Measurements from ENCODE around the gene DLD. TPM values are rescaled to one million over a fixed set of nuclear protein-coding genes. Genes with fewer than 3 reads are reported as not detected.

Gene DLD
- total and polyA plus RNA-seq, 2 of the 8 experiments (the other 6 are each of a cell fraction or from before 2014, with no cell fraction given), result 63.7 to 88.5 TPM

- no peak overlapping the region for H3K18ac ChIP-seq (ENCODE audit: extremely low read depth, low read length)
- CTCF ChIA-PET (ENCODE audit: partially characterized antibody), result interaction anchor here (1.5 kb wide), 1 partner anchor 8 kb away, joined by 3 read pairs; the partner anchor contains the start of gene DLD
- no peak overlapping the region for H2BK120ac ChIP-seq (replicated peaks; ENCODE audit: low read depth, low read length)
- no peak for FAIRE-seq
- no peaks in the 10 kb centered on the region for H4K20me1 ChIP-seq (replicated peaks in 1 of 2; ENCODE audit: control insufficient read depth in 1 of 2, insufficient read depth in 2 of 2, low read length in 2 of 2)
- H4K8ac ChIP-seq (ENCODE audit: extremely low read depth, insufficient read depth, low read length), result no peak overlapping the region
- H3K9me3 ChIP-seq (ENCODE audit: insufficient read depth in 2 of 2, low read depth in 1 of 2, low read length in 1 of 2), result peaks cover 0 to 2% of the 10 kb centered on the region in 2 experiments; a peak in 1 of 4 replicates
- no peak overlapping the region for H2AK5ac ChIP-seq (ENCODE audit: low read depth, low read length)
- POLR2A ChIA-PET (ENCODE audit: partially characterized antibody), result no interaction called here
- no peak overlapping the region for H3K14ac ChIP-seq (ENCODE audit: insufficient read length)
- H2BK5ac ChIP-seq (ENCODE audit: low read depth, low read length), result no peak overlapping the region
- no peak for TF ChIP-seq CHD1 (IDR thresholded peaks at IDR 0.05; ENCODE audit: low read depth, low read length)
- TF ChIP-seq HDAC6 (IDR thresholded peaks at IDR 0.05; ENCODE audit: low read depth, low read length), result no peak
- H3K4ac ChIP-seq (replicated peaks; ENCODE audit: insufficient read length, low read depth, low read length), result no peak overlapping the region
- H2AFZ ChIP-seq (ENCODE audit: low read length), result no peak overlapping the region
- no peaks in the 10 kb centered on the region for H3K27me3 ChIP-seq (replicated peaks in 1 of 4; ENCODE audit: control insufficient read depth in 3 of 4, extremely low read depth in 1 of 4, insufficient read depth in 3 of 4, low read length in 3 of 4)
- no peak overlapping the region for H3K27ac ChIP-seq (ENCODE audit: low read depth, low read length)
- no peaks in the 10 kb centered on the region for H3K79me2 ChIP-seq (ENCODE audit: control insufficient read depth in 1 of 2, insufficient read depth in 2 of 2, low read length in 2 of 2)
- H2BK15ac ChIP-seq (ENCODE audit: low read length), result no peak overlapping the region
- H3K79me1 ChIP-seq (ENCODE audit: low read depth, low read length), result no peaks in the 10 kb centered on the region
- no peaks in the 10 kb centered on the region for H3K36me3 ChIP-seq (ENCODE audit: control insufficient read depth in 2 of 4, insufficient read depth in 4 of 4, low read length in 3 of 4)
- H3K23me2 ChIP-seq (ENCODE audit: low read depth, low read length), result no peaks in the 10 kb centered on the region
- no peak overlapping the region for H2BK12ac ChIP-seq (ENCODE audit: low read depth, low read length)
- no peak overlapping the region for H3K9ac ChIP-seq (replicated peaks in 1 of 4; ENCODE audit: extremely low read depth in 1 of 4, low read depth in 3 of 4, low read length in 3 of 4)
- H3K56ac ChIP-seq (replicated peaks; ENCODE audit: insufficient read length, low read depth, low read length), result no peak overlapping the region
- H2BK20ac ChIP-seq (ENCODE audit: low read length), result no peak overlapping the region
- no peak for DNase-seq (ENCODE audit: low read depth in 1 of 2, low spot score in 2 of 2)
- no peak overlapping the region for H3K23ac ChIP-seq (ENCODE audit: insufficient read length)
- no peak overlapping the region for H3K4me2 ChIP-seq (ENCODE audit: insufficient read depth in 1 of 2, low read depth in 2 of 2, low read length in 2 of 2)
- H3K4me3 ChIP-seq (ENCODE audit: extremely low read depth in 1 of 4, insufficient read depth in 2 of 4, low read depth in 3 of 4, low read length in 4 of 4), result no peak overlapping the region
- no peak overlapping the region for H4K5ac ChIP-seq (ENCODE audit: insufficient read length, low read depth, low read length)
- WGBS, 2 experiments (ENCODE audit: extremely low coverage in 1 of 2, insufficient coverage in 1 of 2, insufficient read length in 1 of 2, insufficient replicate concordance in 2 of 2, low coverage in 1 of 2, low lambda C conversion rate in 2 of 2, missing lambda C conversion rate in 1 of 2), result 86% methylated on average over 2 of the region's 2 CpGs; no CpG with 5 or more reads in 1 of the 2 experiments
- no peak overlapping the region for H4K91ac ChIP-seq (replicated peaks; ENCODE audit: insufficient read length, low read length)
- 0 out of 7 replicates have a peak, but pooled peaks cover 0 to 3% (median 0%) of the 10 kb centered on the region in 4 experiments for H3K4me1 ChIP-seq (replicated peaks in 1 of 4; ENCODE audit: control insufficient read depth in 3 of 4, insufficient read depth in 4 of 4, low read length in 3 of 4)
These were observed 8.2 kb upstream of the DLD start for GRCh38 chr7:107882766-107883165.

Data from H1 (cell line).